ENCODE results near the gene IMMP2L. TPM values are rescaled to one million over a fixed set of nuclear protein-coding genes. Genes with fewer than 3 reads are reported as not detected.

IMMP2L gene
- total RNA-seq, 4 donors from 2014 or later: 8.3 to 19.2 (median 17.8) TPM

DNA sequence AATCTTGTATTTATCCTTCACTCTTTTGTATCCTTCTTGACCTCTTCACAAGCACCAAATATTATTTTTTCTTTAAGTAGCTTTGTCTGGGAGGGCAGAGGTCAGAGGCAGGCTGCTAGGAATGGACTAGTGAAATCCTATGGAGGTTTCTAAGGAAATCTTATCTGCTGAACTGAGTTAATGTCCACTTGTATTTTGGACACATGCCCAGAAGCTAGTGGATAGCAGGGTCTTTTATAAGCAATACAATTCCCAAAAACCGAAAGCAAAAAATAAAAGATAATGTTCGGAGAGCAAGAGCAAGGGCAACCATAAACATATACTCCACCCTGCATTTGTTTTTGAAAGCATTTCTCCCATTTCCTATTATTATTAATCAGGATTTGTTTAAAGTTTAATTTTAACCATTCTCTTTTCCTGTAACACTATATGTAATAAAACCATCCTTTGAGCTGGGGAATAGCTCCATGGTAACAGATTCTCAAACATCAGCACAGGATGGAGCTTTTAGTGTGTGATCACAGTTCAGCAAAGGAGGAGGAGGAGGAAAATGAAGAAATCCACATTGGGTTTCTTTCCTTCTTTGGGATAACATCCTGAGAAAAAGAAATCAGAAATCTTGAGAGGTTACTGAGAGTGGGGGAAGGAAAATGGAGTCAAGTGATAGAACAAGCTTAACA is 799.6 kb downstream of the IMMP2L start:
- Histone ChIP-seq H3K27ac (no peak overlapping the region), H3K36me3 (no peaks in the 10 kb centered on the region), H3K4me1 (no peaks in the 10 kb centered on the region), H3K27me3 (no peaks in the 10 kb centered on the region), H3K9me3 (no peaks in the 10 kb centered on the region), H3K4me3 (no peak overlapping the region)
- no peak for TF ChIP-seq POLR2A (IDR thresholded peaks at IDR 0.05)
- TF ChIP-seq, protein P1, sequence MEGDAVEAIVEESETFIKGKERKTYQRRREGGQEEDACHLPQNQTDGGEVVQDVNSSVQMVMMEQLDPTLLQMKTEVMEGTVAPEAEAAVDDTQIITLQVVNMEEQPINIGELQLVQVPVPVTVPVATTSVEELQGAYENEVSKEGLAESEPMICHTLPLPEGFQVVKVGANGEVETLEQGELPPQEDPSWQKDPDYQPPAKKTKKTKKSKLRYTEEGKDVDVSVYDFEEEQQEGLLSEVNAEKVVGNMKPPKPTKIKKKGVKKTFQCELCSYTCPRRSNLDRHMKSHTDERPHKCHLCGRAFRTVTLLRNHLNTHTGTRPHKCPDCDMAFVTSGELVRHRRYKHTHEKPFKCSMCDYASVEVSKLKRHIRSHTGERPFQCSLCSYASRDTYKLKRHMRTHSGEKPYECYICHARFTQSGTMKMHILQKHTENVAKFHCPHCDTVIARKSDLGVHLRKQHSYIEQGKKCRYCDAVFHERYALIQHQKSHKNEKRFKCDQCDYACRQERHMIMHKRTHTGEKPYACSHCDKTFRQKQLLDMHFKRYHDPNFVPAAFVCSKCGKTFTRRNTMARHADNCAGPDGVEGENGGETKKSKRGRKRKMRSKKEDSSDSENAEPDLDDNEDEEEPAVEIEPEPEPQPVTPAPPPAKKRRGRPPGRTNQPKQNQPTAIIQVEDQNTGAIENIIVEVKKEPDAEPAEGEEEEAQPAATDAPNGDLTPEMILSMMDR (IDR thresholded peaks at IDR 0.05 in 4 of 5, conservative IDR thresholded peaks at IDR 0.05 in 1 of 5): no peak
- intact Hi-C loops (cut with DNase I; ENCODE audit: low total_unique reads): no loop called here
- DNase-seq (no peak), ATAC-seq (no peak)
- in situ Hi-C loops (cut with MboI; ENCODE audit: low sequenced_read_pairs in 4 of 4): no loop called here

- Histone ChIP-seq H3K4me3 (no peak overlapping the region), H3K27ac (no peak overlapping the region), H3K9me3 (no peaks in the 10 kb centered on the region), H3K36me3 (no peaks in the 10 kb centered on the region), H3K4me1 (no peaks in the 10 kb centered on the region), H3K27me3 (no peaks in the 10 kb centered on the region)
- DNase-seq (no peak), ATAC-seq (no peak)
- intact Hi-C loops (cut with DNase I; ENCODE audit: low total_unique reads): no loop called here
- in situ Hi-C loops (cut with MboI; ENCODE audit: low sequenced_read_pairs in 4 of 4): no loop called here
- no peak for TF ChIP-seq POLR2A (IDR thresholded peaks at IDR 0.05)
- TF ChIP-seq, protein P1 (IDR thresholded peaks at IDR 0.05 in 4 of 5, conservative IDR thresholded peaks at IDR 0.05 in 1 of 5): no peak
Measured at GRCh38 chr7:110760341-110760740, 802.0 kb downstream of the IMMP2L start.

GRCh38 chr7:110759069-110759468 is 803.2 kb downstream of the IMMP2L start:
- Histone ChIP-seq H3K9me3 (no peaks in the 10 kb centered on the region), H3K27me3 (no peaks in the 10 kb centered on the region), H3K27ac (no peak overlapping the region), H3K4me3 (no peak overlapping the region), H3K36me3 (no peaks in the 10 kb centered on the region), H3K4me1 (no peaks in the 10 kb centered on the region)
- ATAC-seq (no peak), DNase-seq (no peak)
- intact Hi-C loops (cut with DNase I; ENCODE audit: low total_unique reads): no loop called here
- TF ChIP-seq POLR2A (IDR thresholded peaks at IDR 0.05): no peak
- TF ChIP-seq, protein P1 (IDR thresholded peaks at IDR 0.05 in 4 of 5, conservative IDR thresholded peaks at IDR 0.05 in 1 of 5): no peak
- in situ Hi-C loops (cut with MboI; ENCODE audit: low sequenced_read_pairs in 4 of 4): no loop called here

GRCh38 chr7:110754649-110755048 is 807.6 kb downstream of the IMMP2L start:
- intact Hi-C loops (cut with DNase I; ENCODE audit: low total_unique reads): no loop called here
- no peaks in the 10 kb centered on the region for H3K27me3 ChIP-seq
- ATAC-seq (no peak), DNase-seq (no peak)
- no peak overlapping the region for H3K27ac ChIP-seq
- H3K4me1 ChIP-seq: no peaks in the 10 kb centered on the region
- no peak for TF ChIP-seq POLR2A (IDR thresholded peaks at IDR 0.05)
- TF ChIP-seq, protein P1 (IDR thresholded peaks at IDR 0.05 in 4 of 5, conservative IDR thresholded peaks at IDR 0.05 in 1 of 5): no peak
- in situ Hi-C loops (cut with MboI; ENCODE audit: low sequenced_read_pairs in 4 of 4): no loop called here
- H3K9me3 ChIP-seq: no peaks in the 10 kb centered on the region
- H3K36me3 ChIP-seq: no peaks in the 10 kb centered on the region
- no peak overlapping the region for H3K4me3 ChIP-seq

Measured in gastrocnemius medialis (tissue), 4 donors.